HG02885 (cell line): ENCODE results near the gene DNAI2.

Experiments used
- ATAC-seq: cut with Tn5 transposase; IDR thresholded peaks from one replicate; pipeline ENCODE4 v1.9.1; 2021; ENCODE audit warnings: mild to moderate bottlenecking; ENCODE audit not compliant: unreplicated experiment, poor library complexity

Gene DNAI2

DNA sequence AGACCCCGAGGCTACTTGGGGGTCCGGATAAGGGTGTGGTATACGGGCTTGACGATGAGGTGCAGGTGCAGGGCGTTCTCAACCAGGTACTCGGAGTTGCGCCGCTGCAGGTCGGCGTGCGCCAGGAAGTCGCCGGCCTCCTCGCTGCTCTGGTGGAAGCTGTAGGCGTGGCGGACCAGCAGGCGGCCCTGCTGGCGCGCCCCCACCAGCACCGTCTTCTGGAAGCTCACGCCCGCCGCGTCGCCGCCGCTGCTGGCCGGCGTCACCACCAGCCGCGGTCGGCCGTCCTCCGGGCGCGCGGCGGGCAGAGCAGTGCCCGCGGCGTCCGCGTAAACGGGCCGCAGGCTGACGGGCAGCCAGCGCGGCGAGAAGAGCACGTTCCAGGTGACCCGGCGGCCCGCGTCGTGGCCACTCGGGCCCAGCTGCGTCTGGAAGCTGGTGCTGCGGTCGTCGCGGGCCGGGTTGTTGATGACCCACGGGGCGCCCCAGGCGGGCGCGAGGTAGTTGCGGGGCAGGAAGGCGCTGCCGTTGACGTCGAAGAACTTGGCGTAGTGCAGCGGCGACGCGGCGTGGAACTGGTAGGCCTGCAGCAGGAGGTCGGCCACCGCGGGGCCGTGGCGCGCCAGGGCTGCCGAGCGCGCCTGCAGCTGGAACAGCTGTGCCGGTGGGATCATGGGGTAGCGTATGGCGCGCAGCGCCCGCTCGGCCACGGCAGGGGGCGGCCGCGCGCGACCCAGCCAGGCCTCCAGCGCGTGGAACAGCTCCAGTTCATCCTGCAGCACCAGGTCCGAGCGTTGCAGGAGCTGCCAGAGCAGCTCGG, 82.8 kb downstream of the DNAI2 start:
- no peak for ATAC-seq

DNA sequence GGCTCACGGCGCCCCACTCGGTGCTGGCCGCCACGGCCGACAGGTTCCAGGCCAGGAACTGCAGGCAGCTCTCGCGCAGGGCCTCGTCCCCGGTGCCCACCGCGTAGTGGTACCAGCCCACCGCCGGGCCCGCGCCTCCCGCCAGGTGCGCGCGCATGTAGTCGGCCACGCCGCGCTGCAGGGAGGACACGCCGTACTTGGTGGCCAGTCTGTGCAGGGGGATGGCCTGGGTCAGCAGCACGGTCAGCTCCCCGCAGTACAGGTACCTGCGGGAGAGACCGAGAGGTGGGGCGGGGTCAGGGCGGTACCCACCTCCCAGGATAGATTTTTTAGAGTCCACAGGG, 83.4 kb downstream of the DNAI2 start:
- no peak for ATAC-seq

- ATAC-seq: no peak
Observed at GRCh38 chr17:74358697-74359096, 84.7 kb downstream of the DNAI2 start.

GRCh38 chr17:74359916-74360315, 85.9 kb downstream of the DNAI2 start:
- ATAC-seq: no peak

DNA sequence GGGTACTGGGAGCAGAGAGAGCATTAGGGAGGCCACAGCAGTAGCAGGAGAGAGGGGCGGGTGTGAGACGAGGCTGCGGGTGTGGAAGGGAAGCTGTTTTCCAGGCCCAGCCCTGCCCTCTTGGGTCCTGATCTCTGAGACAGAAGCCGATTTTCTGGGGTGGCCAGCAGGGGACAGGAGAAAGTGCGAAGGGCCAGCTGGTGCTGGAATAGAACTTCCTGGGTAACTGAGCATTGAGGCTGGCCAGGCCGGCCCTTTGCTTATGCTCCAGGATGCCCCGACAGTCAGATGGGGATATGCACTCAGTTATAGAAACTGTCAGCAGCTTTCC, 86.8 kb downstream of the DNAI2 start:
- no peak for ATAC-seq

GRCh38 chr17:74361230-74362068, 87.4 kb downstream of the DNAI2 start, which contains the start of gene BTBD17:
Gene BTBD17, minus strand, starts transcription at chr17:74361868. Its CDS starts 49 bp downstream, at chr17:74361819.
- no peak for ATAC-seq

DNA sequence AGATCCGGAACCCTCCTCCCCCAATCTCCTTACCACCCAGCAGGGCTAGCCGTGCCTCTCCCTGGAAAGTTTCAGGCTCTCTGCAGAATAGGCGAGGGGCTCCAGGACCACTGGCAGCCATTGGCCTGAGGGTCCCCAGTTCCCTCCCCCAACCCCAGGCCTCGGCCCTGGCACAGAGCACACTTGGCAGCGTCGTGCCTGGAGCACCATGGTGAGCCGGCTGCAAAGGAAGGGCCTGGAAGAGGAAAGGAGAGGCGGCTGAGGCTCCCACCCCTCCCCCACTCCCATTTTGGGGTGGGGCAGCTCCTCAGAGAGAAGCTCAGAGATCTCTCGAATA, 88.0 kb downstream of the DNAI2 start:
- no peak for ATAC-seq

DNA sequence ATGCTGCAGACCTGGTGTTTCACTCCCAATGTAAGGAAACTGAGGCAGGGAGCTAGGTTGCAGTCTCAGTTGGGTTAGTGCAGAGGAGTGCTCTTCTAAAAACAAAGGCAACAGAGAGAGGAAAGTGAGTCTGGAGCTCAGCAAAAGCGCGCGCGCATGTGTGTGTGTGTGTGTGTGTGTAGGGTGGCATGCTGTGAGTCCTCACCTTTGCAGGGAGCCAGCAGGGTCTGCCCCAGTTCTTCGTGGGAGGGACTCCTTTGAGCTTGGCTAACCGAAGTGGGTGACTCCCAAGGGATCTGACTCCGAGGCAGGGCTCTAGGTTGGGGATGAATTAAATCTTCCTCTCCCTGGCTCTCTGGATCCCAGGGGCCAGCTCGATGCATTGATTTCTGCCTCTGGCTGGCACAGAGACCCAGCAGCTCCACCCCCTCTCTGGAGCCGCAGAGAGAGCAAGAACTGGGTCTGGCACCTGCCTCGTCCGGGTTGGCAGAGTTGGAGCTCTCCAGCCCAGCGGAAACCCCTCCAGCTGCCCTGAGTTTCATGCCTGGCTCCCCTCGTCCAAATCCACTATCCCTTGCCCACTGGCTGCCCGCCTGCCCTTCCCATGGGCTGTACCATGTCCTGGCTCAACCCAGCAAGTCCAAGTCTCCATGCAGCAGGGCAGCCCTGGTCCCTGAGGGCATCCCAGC, 88.9 kb downstream of the DNAI2 start:
- no peak for ATAC-seq
